ENCODE data around the gene TAF1B. TPM values are rescaled to one million over a fixed set of nuclear protein-coding genes. Genes with fewer than 3 reads are reported as not detected.

Gene TAF1B
- total RNA-seq, 1 experiment from 2014 or later, result 24.8 TPM

DNA sequence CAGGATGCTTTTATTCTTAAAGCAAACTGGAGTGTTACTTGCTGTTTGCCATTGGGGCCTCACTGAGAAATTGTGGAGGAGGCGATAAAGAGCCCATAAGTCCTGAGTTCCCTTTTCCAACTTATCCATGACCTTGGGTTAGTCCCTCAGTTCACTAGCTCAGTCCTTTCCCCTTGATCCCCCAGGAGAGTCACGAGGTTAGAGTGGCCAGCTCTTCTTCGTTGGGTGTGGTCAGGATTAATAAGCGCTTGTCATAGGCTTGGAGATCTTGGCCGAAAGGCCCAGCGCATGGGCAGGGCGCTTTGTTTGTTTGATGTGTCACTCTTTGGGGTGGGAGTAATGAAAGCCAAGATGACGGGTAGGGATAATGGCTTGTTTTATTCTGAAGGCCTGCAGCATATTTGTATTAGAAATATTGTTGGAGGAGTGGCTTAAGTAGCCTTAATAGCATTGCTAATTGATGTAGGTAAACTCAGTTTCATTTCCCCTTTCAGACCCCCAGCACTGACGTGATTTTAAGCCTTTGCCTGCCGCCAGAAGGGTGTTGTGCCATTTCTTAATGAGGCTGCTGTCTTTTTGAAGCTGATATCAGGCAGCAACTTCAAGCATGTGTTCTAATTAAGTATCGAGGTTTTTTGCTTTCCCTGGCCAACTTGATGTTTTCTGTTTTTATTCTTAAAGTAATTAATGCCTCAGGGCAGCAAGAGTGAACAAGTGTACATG lies 123.9 kb downstream of the TAF1B start:
- H4K20me1 ChIP-seq (ENCODE audit: insufficient read depth), result no peaks in the 10 kb centered on the region
- ChIA-PET POLR2A (ENCODE audit: unreplicated experiment) (interaction anchor here (0.5 kb wide), 1 partner anchor 411 kb away, joined by 3 read pairs; the partner anchor contains the start of gene ADAM17), CTCF (no interaction called here)
- no peak for TF ChIP-seq CTCF (conservative IDR thresholded peaks at IDR 0.05)
- TF ChIP-seq EZH2 (IDR thresholded peaks at IDR 0.05; ENCODE audit: low read depth), result no peak
- H3K4me1 ChIP-seq (replicated peaks; ENCODE audit: insufficient read depth), result peaks cover 28% of the 10 kb centered on the region
- H3K4me2 ChIP-seq, result no peak overlapping the region
- H3F3A ChIP-seq (ENCODE audit: insufficient read depth, low read depth), result peaks cover 27% of the 10 kb centered on the region
- DNase-seq, result no peak
- H3K79me2 ChIP-seq (ENCODE audit: low read depth), result peaks cover 9% of the 10 kb centered on the region; the same call in 1 of the 2 replicates
- no peaks in the 10 kb centered on the region for H3K27me3 ChIP-seq (ENCODE audit: insufficient read depth, low read depth)
- H3K9me2 ChIP-seq (ENCODE audit: insufficient read depth), result no peaks in the 10 kb centered on the region
- intact Hi-C loops (cut with micrococcal nuclease; ENCODE audit: unreplicated experiment), result no loop called here
- no peak overlapping the region for H3K4me3 ChIP-seq
- BruUV-seq (replicated peaks), result no TSS peak
- no peak overlapping the region for H3K27ac ChIP-seq
- H3K36me3 ChIP-seq (ENCODE audit: low read depth), result peaks cover 37% of the 10 kb centered on the region
- no peak overlapping the region for H2AFZ ChIP-seq
- H3K9me3 ChIP-seq (ENCODE audit: insufficient read depth, low read depth), result no peaks in the 10 kb centered on the region

- POLR2A ChIA-PET (ENCODE audit: unreplicated experiment), result no interaction called here
- Histone ChIP-seq H3K4me1 (replicated peaks; ENCODE audit: insufficient read depth) (peaks cover 38% of the 10 kb centered on the region), H3K27ac (no peak overlapping the region), H3K9me3 (ENCODE audit: insufficient read depth, low read depth) (no peaks in the 10 kb centered on the region), H3K27me3 (ENCODE audit: insufficient read depth, low read depth) (no peaks in the 10 kb centered on the region), H3K4me2 (no peak overlapping the region), H4K20me1 (ENCODE audit: insufficient read depth) (no peaks in the 10 kb centered on the region), H3K36me3 (ENCODE audit: low read depth) (peaks cover 40% of the 10 kb centered on the region), H2AFZ (no peak overlapping the region), H3F3A (ENCODE audit: insufficient read depth, low read depth) (peaks cover 30% of the 10 kb centered on the region), H3K9me2 (ENCODE audit: insufficient read depth) (no peaks in the 10 kb centered on the region), H3K4me3 (no peak overlapping the region), H3K79me2 (ENCODE audit: low read depth) (peaks cover 18% of the 10 kb centered on the region)
- DNase-seq, result no peak
- BruUV-seq (replicated peaks), result no TSS peak
- intact Hi-C loops (cut with micrococcal nuclease; ENCODE audit: unreplicated experiment), result no loop called here
- CTCF ChIA-PET, result no interaction called here
- TF ChIP-seq EZH2 (IDR thresholded peaks at IDR 0.05; ENCODE audit: low read depth) (no peak), CTCF (conservative IDR thresholded peaks at IDR 0.05) (no peak)
These were observed 125.6 kb downstream of the TAF1B start for GRCh38 chr2:9968553-9969497.

- ChIA-PET CTCF (interaction anchor here (0.6 to 1.2 kb wide), 2 partner anchors 71 to 170 kb away, joined by 3 read pairs; no protein-coding TSS in a partner anchor), POLR2A (ENCODE audit: unreplicated experiment) (no interaction called here)
These were observed 127.1 kb downstream of the TAF1B start for GRCh38 chr2:9970200-9971044.

More at GRCh38 chr2:9970200-9971044, 127.1 kb downstream of the TAF1B start:
- Histone ChIP-seq H3K27me3 (ENCODE audit: insufficient read depth, low read depth) (no peaks in the 10 kb centered on the region), H4K20me1 (ENCODE audit: insufficient read depth) (no peaks in the 10 kb centered on the region), H3K9me2 (ENCODE audit: insufficient read depth) (no peaks in the 10 kb centered on the region), H2AFZ (no peak overlapping the region), H3K36me3 (ENCODE audit: low read depth) (peaks cover 31% of the 10 kb centered on the region; the same call in 1 of the 2 replicates), H3K9me3 (ENCODE audit: insufficient read depth, low read depth) (no peaks in the 10 kb centered on the region), H3K4me2 (peak overlapping the region; percentile 63), H3K79me2 (ENCODE audit: low read depth) (peaks cover 18% of the 10 kb centered on the region), H3F3A (ENCODE audit: insufficient read depth, low read depth) (peaks cover 42% of the 10 kb centered on the region), H3K27ac (peak overlapping the region; percentile 76), H3K4me1 (replicated peaks; ENCODE audit: insufficient read depth) (peaks cover 52% of the 10 kb centered on the region), H3K4me3 (no peak overlapping the region; the same call in 1 of the 2 replicates)
- TF ChIP-seq EZH2 (IDR thresholded peaks at IDR 0.05; ENCODE audit: low read depth) (no peak), CTCF (conservative IDR thresholded peaks at IDR 0.05) (no peak)
- BruUV-seq (replicated peaks), result no TSS peak
- intact Hi-C loops (cut with micrococcal nuclease; ENCODE audit: unreplicated experiment), result loop anchor here (1.0 to 2.0 kb wide), 2 partner anchors 8 to 66 kb away; no protein-coding TSS in a partner anchor
- DNase-seq, result no peak
